Peyer's patch (tissue), 4 donors: Measurements from ENCODE around the gene H2BK1.

ENCODE experiments used
- POLR2A ChIP-seq, 2 donors: fragments of 450-650 bp; IDR thresholded peaks; one replicate each; pipeline ENCODE4 v1.5.1; 2017; ENCODE audit warnings: antibody characterized with exemption in 2 of 2, mild to moderate bottlenecking in 2 of 2, moderate library complexity in 2 of 2
- TF ChIP-seq, protein P1 (sequence below), 6 experiments: fragments of 450-650 bp in 4 of 6; fragments of 200-600 bp in 2 of 6; sonication (generic) in 1 of 6; IDR thresholded peaks; one replicate each; pipeline ENCODE4 v1.5.1; 2017 to 2019; ENCODE audit warnings: antibody characterized with exemption in 6 of 6, mild to moderate bottlenecking in 3 of 6, moderate library complexity in 1 of 6

DNA sequence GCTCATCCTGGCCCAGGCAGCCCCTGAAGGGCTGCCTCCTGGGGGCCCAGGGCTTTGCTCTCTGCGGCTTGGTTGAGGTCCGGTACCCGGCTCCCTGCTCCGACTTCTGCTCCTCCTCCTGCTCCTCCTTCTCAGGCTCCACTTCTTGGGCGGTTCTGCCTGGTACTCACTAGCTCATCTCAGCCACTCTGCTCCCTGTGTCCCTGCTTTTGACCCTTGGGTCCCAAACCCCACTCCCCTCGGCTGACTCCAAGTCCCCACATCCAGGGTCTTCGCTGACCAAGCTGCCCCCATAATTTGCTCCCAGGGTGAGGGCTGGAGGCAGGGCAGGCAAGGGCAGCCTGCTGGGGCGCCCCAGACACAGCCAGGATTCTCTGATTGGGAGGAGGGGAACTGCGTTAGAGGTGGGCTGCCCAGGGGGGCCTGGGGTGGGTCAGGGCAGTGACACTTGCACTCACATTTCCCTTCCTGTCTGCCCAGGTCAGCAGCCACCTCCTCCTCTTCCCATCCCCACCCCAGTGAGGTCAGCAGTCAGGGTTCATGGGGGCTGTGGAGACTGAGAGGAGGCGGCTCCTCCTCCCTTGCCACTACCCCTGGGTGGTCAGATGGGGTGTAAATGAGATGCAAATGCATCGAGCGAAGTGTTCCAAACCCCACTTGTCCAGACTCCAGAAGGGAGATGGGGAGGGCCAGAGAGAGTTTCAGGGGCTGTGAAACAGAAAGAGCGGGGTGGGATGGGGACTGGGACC lies 36.0 kb upstream of the H2BK1 start:
- TF ChIP-seq, protein P1, sequence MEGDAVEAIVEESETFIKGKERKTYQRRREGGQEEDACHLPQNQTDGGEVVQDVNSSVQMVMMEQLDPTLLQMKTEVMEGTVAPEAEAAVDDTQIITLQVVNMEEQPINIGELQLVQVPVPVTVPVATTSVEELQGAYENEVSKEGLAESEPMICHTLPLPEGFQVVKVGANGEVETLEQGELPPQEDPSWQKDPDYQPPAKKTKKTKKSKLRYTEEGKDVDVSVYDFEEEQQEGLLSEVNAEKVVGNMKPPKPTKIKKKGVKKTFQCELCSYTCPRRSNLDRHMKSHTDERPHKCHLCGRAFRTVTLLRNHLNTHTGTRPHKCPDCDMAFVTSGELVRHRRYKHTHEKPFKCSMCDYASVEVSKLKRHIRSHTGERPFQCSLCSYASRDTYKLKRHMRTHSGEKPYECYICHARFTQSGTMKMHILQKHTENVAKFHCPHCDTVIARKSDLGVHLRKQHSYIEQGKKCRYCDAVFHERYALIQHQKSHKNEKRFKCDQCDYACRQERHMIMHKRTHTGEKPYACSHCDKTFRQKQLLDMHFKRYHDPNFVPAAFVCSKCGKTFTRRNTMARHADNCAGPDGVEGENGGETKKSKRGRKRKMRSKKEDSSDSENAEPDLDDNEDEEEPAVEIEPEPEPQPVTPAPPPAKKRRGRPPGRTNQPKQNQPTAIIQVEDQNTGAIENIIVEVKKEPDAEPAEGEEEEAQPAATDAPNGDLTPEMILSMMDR (IDR thresholded peaks at IDR 0.05) = no peak
- TF ChIP-seq POLR2A (IDR thresholded peaks at IDR 0.05) = no peak
